Measurements from ENCODE around the gene HNRNPL. TPM values are rescaled to one million over a fixed set of nuclear protein-coding genes. Genes with fewer than 3 reads are reported as not detected.

The HNRNPL gene
- total RNA-seq, 1 experiment from 2014 or later = 710 TPM

DNA sequence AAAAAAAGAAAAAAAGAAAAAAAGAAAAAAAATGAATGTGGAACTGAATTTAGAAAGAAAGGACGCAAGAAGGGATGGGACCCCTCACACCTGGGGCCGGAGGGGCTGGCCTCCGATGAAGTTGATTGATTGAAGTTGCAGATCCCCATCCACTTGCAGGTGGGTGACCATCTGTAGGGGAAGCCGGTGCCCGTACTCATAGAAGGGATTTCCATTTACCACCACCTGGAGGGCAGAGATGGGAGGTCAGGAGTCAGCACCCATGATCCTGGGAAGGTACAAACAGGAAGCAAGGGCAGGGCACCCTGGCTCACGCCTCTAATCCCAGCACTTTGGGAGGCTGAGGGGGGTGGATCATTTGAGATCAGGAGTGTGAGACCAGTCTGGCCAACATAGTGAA, 43.4 kb downstream of the HNRNPL start:
- no peaks in the 10 kb centered on the region for H3K23me2 ChIP-seq (ENCODE audit: insufficient read length, low read depth, low read length, poor library complexity, severe bottlenecking)
- H2BK120ac ChIP-seq (ENCODE audit: low read depth, low read length, poor library complexity, severe bottlenecking) = no peak overlapping the region
- no peak overlapping the region for H2BK15ac ChIP-seq (ENCODE audit: low read depth, low read length)
- H2BK12ac ChIP-seq (ENCODE audit: insufficient read length, low read depth, low read length) = no peak overlapping the region
- no peak overlapping the region for H2BK20ac ChIP-seq (ENCODE audit: low read depth, low read length, poor library complexity, severe bottlenecking)
- H3K9me3 ChIP-seq (ENCODE audit: control insufficient read depth, low read depth, low read length) = no peaks in the 10 kb centered on the region
- no peak overlapping the region for H2AK5ac ChIP-seq (ENCODE audit: insufficient read length, low read length)
- H3K27me3 Mint-ChIP-seq (ENCODE audit: low read depth) = peaks cover 6% of the 10 kb centered on the region
- no peaks in the 10 kb centered on the region for H4K20me1 ChIP-seq (ENCODE audit: control insufficient read depth, insufficient read depth, insufficient read length)
- no peak overlapping the region for H3K27ac ChIP-seq (ENCODE audit: insufficient read length, low read depth, low read length)
- no peak overlapping the region for H2AFZ ChIP-seq (ENCODE audit: low read length)
- H4K8ac ChIP-seq (replicated peaks; ENCODE audit: insufficient read length, low read depth, low read length) = no peak overlapping the region
- peaks cover 0 to 3% of the 10 kb centered on the region in 2 experiments; a peak in 2 of 5 replicates for H3K9me3 Mint-ChIP-seq
- no peak overlapping the region for H4K5ac ChIP-seq (ENCODE audit: insufficient read length, low read depth, low read length)
- no peak overlapping the region for H3K23ac ChIP-seq (ENCODE audit: insufficient read length, low read depth, low read length)
- H3K14ac ChIP-seq (ENCODE audit: insufficient read depth, low read length) = no peak overlapping the region
- no peak overlapping the region for H3K4ac ChIP-seq (ENCODE audit: low read depth, low read length)
- H3K79me2 ChIP-seq (ENCODE audit: insufficient read depth, low read length) = no peaks in the 10 kb centered on the region
- TF ChIP-seq CTCF (conservative IDR thresholded peaks at IDR 0.05) = no peak
- H3K18ac ChIP-seq (ENCODE audit: insufficient read length, low read depth, low read length) = no peak overlapping the region
- H3K9ac ChIP-seq (ENCODE audit: extremely low read depth, insufficient read length, low read length) = no peak overlapping the region
- no peak overlapping the region for H4K91ac ChIP-seq (ENCODE audit: insufficient read length, low read depth, low read length)
- no peak overlapping the region for H3K4me2 ChIP-seq (ENCODE audit: insufficient read depth, insufficient read length, low read length)
- H3K27ac Mint-ChIP-seq = no peak overlapping the region
- H3K4me1 ChIP-seq (ENCODE audit: insufficient read depth, low read length) = no peaks in the 10 kb centered on the region
- peaks cover 0 to 3% of the 10 kb centered on the region in 2 experiments; a peak in 1 of 4 replicates for H3K4me1 Mint-ChIP-seq
- WGBS (ENCODE audit: extremely low coverage, insufficient read length, low lambda C conversion rate) = no CpG with 5 or more reads among the region's 6 CpGs
- H3T11ph ChIP-seq (ENCODE audit: low read length) = no peak overlapping the region
- no peak for DNase-seq
- H3K56ac ChIP-seq (ENCODE audit: insufficient read length, low read depth, low read length) = no peak overlapping the region
- H3K36me3 Mint-ChIP-seq (ENCODE audit: insufficient read depth in 1 of 3, low read depth in 3 of 3) = peaks cover 0 to 5% (median 2%) of the 10 kb centered on the region in 3 experiments; a peak in 3 of 7 replicates
- no peaks in the 10 kb centered on the region for H3K79me1 ChIP-seq (ENCODE audit: insufficient read depth, low read depth, low read length, poor library complexity, severe bottlenecking)
- H3K27me3 ChIP-seq (ENCODE audit: insufficient read depth, low read length) = no peaks in the 10 kb centered on the region
- H3K4me3 Mint-ChIP-seq = no peak overlapping the region
- no peak overlapping the region for H2BK5ac ChIP-seq (ENCODE audit: insufficient read length, low read length)
